H9 (cell line): ENCODE results near the gene PHKA1. TPM values are rescaled to one million over a fixed set of nuclear protein-coding genes. Genes with fewer than 3 reads are reported as not detected.

Experiments
- DNase-seq: peaks from one replicate; pipeline ENCODE4 v3.0.0-alpha.2; 2017
- H2AFZ ChIP-seq: one replicate; pipeline ENCODE4 v1.6.1; 2013; ENCODE audit warnings: mild to moderate bottlenecking, low read length, control low read depth, moderate library complexity
- H2AK5ac ChIP-seq: 2 replicates; pipeline ENCODE4 v1.6.1; 2013; ENCODE audit warnings: low read length, control low read depth, mixed read lengths; ENCODE audit not compliant: insufficient read length
- H2BK120ac ChIP-seq: one replicate; pipeline ENCODE4 v1.6.1; 2013; ENCODE audit warnings: low read depth, mild to moderate bottlenecking, low read length, control low read depth, inconsistent platforms; ENCODE audit not compliant: poor library complexity, severe bottlenecking
- H2BK12ac ChIP-seq: 2 replicates; pipeline ENCODE4 v1.6.1; 2013; ENCODE audit warnings: low read length, control low read depth, mixed read lengths, low read depth; ENCODE audit not compliant: insufficient read length
- H2BK15ac ChIP-seq: 2 replicates; pipeline ENCODE4 v1.6.1; 2013; ENCODE audit warnings: low read depth, low read length, control low read depth
- H2BK20ac ChIP-seq: one replicate; pipeline ENCODE4 v1.6.1; 2013; ENCODE audit warnings: low read depth, mild to moderate bottlenecking, low read length, control low read depth, inconsistent platforms; ENCODE audit not compliant: poor library complexity, severe bottlenecking
- H2BK5ac ChIP-seq: 2 replicates; pipeline ENCODE4 v1.6.1; 2013; ENCODE audit warnings: low read length, control low read depth, mixed read lengths; ENCODE audit not compliant: insufficient read length
- H3K14ac ChIP-seq: 2 replicates; pipeline ENCODE4 v1.6.1; 2013; ENCODE audit warnings: low read length, control low read depth; ENCODE audit not compliant: insufficient read depth
- H3K18ac ChIP-seq: 2 replicates; pipeline ENCODE4 v1.6.1; 2013; ENCODE audit warnings: low read depth, mild to moderate bottlenecking, mixed read lengths, low read length, control low read depth; ENCODE audit not compliant: insufficient read length
- H3K23ac ChIP-seq: 2 replicates; pipeline ENCODE4 v1.6.1; 2013; ENCODE audit warnings: low read length, control low read depth, mixed read lengths, low read depth; ENCODE audit not compliant: insufficient read length
- H3K23me2 ChIP-seq: 2 replicates; pipeline ENCODE4 v1.6.1; 2013; ENCODE audit warnings: low read depth, mild to moderate bottlenecking, mixed read lengths, low read length, control low read depth; ENCODE audit not compliant: insufficient read length, poor library complexity, severe bottlenecking
- H3K27ac ChIP-seq: 2 replicates; pipeline ENCODE4 v1.5.1; 2013; ENCODE audit warnings: low read length, control low read depth, mixed read lengths, low read depth; ENCODE audit not compliant: insufficient read length
- H3K27me3 ChIP-seq: 2 replicates; pipeline ENCODE4 v1.6.1; 2013; ENCODE audit warnings: low read length, control low read depth, inconsistent platforms; ENCODE audit not compliant: insufficient read depth
- H3K4ac ChIP-seq: 2 replicates; pipeline ENCODE4 v1.6.1; 2013; ENCODE audit warnings: low read depth, mild to moderate bottlenecking, control low read depth, inconsistent platforms, low read length, moderate library complexity
- H3K4me1 ChIP-seq: 2 replicates; pipeline ENCODE4 v1.6.1; 2013; ENCODE audit warnings: low read length, control low read depth, inconsistent platforms; ENCODE audit not compliant: insufficient read depth
- H3K4me2 ChIP-seq: 2 replicates; pipeline ENCODE4 v1.6.1; 2013; ENCODE audit warnings: low read length, control low read depth, mixed read lengths; ENCODE audit not compliant: insufficient read length, insufficient read depth
- H3K56ac ChIP-seq: 2 replicates; pipeline ENCODE4 v1.6.1; 2013; ENCODE audit warnings: low read depth, mild to moderate bottlenecking, mixed read lengths, low read length, control low read depth; ENCODE audit not compliant: insufficient read length
- H3K79me1 ChIP-seq: 2 replicates; pipeline ENCODE4 v1.6.1; 2013; ENCODE audit warnings: low read depth, mild to moderate bottlenecking, moderate library complexity, low read length, control low read depth, inconsistent platforms; ENCODE audit not compliant: insufficient read depth, poor library complexity, severe bottlenecking
- H3K79me2 ChIP-seq: 2 replicates; pipeline ENCODE4 v1.6.1; 2013; ENCODE audit warnings: low read length, control low read depth, inconsistent platforms; ENCODE audit not compliant: insufficient read depth
- H3K9ac ChIP-seq: 2 replicates; pipeline ENCODE4 v1.6.1; 2013; ENCODE audit warnings: low read length, control low read depth, mixed read lengths; ENCODE audit not compliant: insufficient read length; ENCODE audit errors: extremely low read depth
- H3K9me3 ChIP-seq: one replicate; pipeline ENCODE4 v1.6.1; 2013; ENCODE audit warnings: low read depth, low read length, inconsistent platforms; ENCODE audit not compliant: control insufficient read depth
- H3T11ph ChIP-seq: one replicate; pipeline ENCODE4 v1.6.1; 2013; ENCODE audit warnings: mild to moderate bottlenecking, low read length, control low read depth, inconsistent platforms
- H4K20me1 ChIP-seq: one replicate; pipeline ENCODE4 v1.6.1; 2013; ENCODE audit not compliant: control insufficient read depth, insufficient read length, insufficient read depth
- H4K5ac ChIP-seq: 2 replicates; pipeline ENCODE4 v1.6.1; 2013; ENCODE audit warnings: low read depth, mild to moderate bottlenecking, mixed read lengths, low read length, control low read depth; ENCODE audit not compliant: insufficient read length
- H4K8ac ChIP-seq: replicated peaks from 2 replicates; pipeline ENCODE4 v1.6.1; 2013; ENCODE audit warnings: low read length, control low read depth, mixed read lengths, low read depth; ENCODE audit not compliant: insufficient read length
- H4K91ac ChIP-seq: 2 replicates; pipeline ENCODE4 v1.6.1; 2013; ENCODE audit warnings: low read depth, mild to moderate bottlenecking, moderate library complexity, mixed read lengths, low read length, control low read depth; ENCODE audit not compliant: insufficient read length
- H3K27ac Mint-ChIP-seq, 3 experiments: 2 replicates in 2 of 3; 3 replicates in 1 of 3; pipeline ENCODE4 v1.8.0; 2020 to 2021; ENCODE audit warnings: mixed read lengths in 3 of 3, mild to moderate bottlenecking in 1 of 3, moderate library complexity in 1 of 3
- H3K27me3 Mint-ChIP-seq: 2 replicates; pipeline ENCODE4 v1.8.0; 2021; ENCODE audit warnings: low read depth, mild to moderate bottlenecking, moderate library complexity, mixed read lengths
- H3K36me3 Mint-ChIP-seq, 3 experiments: 2 replicates in 2 of 3; 3 replicates in 1 of 3; pipeline ENCODE4 v1.8.0; 2020 to 2021; ENCODE audit warnings: low read depth in 3 of 3, mixed read lengths in 3 of 3; ENCODE audit not compliant: insufficient read depth in 1 of 3
- H3K4me1 Mint-ChIP-seq, 2 experiments: 2 replicates each; pipeline ENCODE4 v1.8.0; 2020; ENCODE audit warnings: mixed read lengths in 2 of 2
- H3K4me3 Mint-ChIP-seq, 2 experiments: 2 replicates in 1 of 2; 3 replicates in 1 of 2; pipeline ENCODE4 v1.8.0; 2020 to 2021; ENCODE audit warnings: mild to moderate bottlenecking in 2 of 2, mixed read lengths in 2 of 2, moderate library complexity in 1 of 2
- H3K9me3 Mint-ChIP-seq, 2 experiments: 2 replicates in 1 of 2; 3 replicates in 1 of 2; pipeline ENCODE4 v1.8.0; 2020; ENCODE audit warnings: mild to moderate bottlenecking in 2 of 2, mixed read lengths in 2 of 2, moderate library complexity in 1 of 2
- WGBS: extraction: QIAGEN DNeasy Blood & Tissue Kit; methylation state at CpG from one replicate; pipeline ENCODE4 v1.1.7; 2013; ENCODE audit warnings: missing lambda C conversion rate, low lambda C conversion rate, mixed read lengths; ENCODE audit not compliant: insufficient read length; ENCODE audit errors: extremely low coverage; 5-methylcytosine and 5-hydroxymethylcytosine counted together
- total RNA-seq: library from RNA; stranded (reverse); gene quantifications from 2 replicates; pipeline ENCODE4 v1.2.1, GENCODE V29; 2021
- TF ChIP-seq, protein P1 (sequence below): fragments of 200-600 bp; sonication (generic); conservative IDR thresholded peaks from 3 replicates; pipeline ENCODE4 v1.8.0; 2021; ENCODE audit warnings: antibody characterized with exemption, mild to moderate bottlenecking

The PHKA1 gene
- total RNA-seq, 1 experiment from 2014 or later = 6.6 TPM

DNA sequence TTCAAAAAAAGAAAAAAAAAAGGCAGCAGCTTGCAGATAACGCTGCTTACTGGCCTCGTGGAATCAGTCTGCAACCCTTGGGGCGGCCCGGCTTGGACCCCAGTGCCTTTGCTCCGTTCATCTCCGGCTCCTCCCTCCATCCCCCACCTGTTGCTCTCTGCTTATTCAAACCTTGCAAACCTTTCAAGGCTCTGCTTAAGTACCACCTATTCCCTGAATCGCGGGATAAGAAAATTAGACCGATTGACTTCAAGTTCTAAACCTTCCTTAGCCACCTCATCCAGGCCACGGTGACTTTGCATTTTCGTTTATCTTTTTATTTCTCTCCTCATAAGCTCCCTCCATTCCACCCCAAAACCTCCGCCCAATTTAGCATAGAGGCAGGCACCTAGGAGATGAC lies 1.4 kb upstream of the PHKA1 start:
- Mint-ChIP-seq H3K27me3 (peaks cover 3% of the 10 kb centered on the region), H3K36me3 (peaks cover 3 to 11% (median 4%) of the 10 kb centered on the region in 3 experiments; a peak in 5 of 7 replicates), H3K4me1 (peaks cover 7 to 10% of the 10 kb centered on the region in 2 experiments; a peak in 3 of 4 replicates), H3K4me3 (peak overlapping the region in 1 of 2 experiments; percentile 38; a peak in 1 of 5 replicates), H3K27ac (no peak overlapping the region; a peak in 1 of 7 replicates), H3K9me3 (peaks cover 53 to 69% of the 10 kb centered on the region in 2 experiments)
- Histone ChIP-seq H3K14ac (no peak overlapping the region), H3K9ac (no peak overlapping the region), H3K23me2 (peaks cover 7% of the 10 kb centered on the region), H2BK15ac (no peak overlapping the region), H2AK5ac (no peak overlapping the region), H3K79me1 (no peaks in the 10 kb centered on the region), H3K79me2 (no peaks in the 10 kb centered on the region), H2BK120ac (no peak overlapping the region), H2BK20ac (no peak overlapping the region), H4K91ac (no peak overlapping the region), H3K27me3 (no peaks in the 10 kb centered on the region), H3K9me3 (peaks cover 27% of the 10 kb centered on the region), H3K56ac (no peak overlapping the region), H4K20me1 (no peaks in the 10 kb centered on the region), H3K4ac (no peak overlapping the region), H2AFZ (no peak overlapping the region), H3K4me2 (no peak overlapping the region), H2BK12ac (no peak overlapping the region), H3K23ac (no peak overlapping the region), H4K8ac (no peak overlapping the region), H3K4me1 (no peaks in the 10 kb centered on the region), H3T11ph (no peak overlapping the region), H4K5ac (no peak overlapping the region), H3K18ac (no peak overlapping the region), H3K27ac (no peak overlapping the region), H2BK5ac (no peak overlapping the region)
- no CpG with 5 or more reads among the region's 12 CpGs for WGBS
- no peak for DNase-seq
- TF ChIP-seq, protein P1, sequence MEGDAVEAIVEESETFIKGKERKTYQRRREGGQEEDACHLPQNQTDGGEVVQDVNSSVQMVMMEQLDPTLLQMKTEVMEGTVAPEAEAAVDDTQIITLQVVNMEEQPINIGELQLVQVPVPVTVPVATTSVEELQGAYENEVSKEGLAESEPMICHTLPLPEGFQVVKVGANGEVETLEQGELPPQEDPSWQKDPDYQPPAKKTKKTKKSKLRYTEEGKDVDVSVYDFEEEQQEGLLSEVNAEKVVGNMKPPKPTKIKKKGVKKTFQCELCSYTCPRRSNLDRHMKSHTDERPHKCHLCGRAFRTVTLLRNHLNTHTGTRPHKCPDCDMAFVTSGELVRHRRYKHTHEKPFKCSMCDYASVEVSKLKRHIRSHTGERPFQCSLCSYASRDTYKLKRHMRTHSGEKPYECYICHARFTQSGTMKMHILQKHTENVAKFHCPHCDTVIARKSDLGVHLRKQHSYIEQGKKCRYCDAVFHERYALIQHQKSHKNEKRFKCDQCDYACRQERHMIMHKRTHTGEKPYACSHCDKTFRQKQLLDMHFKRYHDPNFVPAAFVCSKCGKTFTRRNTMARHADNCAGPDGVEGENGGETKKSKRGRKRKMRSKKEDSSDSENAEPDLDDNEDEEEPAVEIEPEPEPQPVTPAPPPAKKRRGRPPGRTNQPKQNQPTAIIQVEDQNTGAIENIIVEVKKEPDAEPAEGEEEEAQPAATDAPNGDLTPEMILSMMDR = no peak
